GM19455 (cell line): ENCODE results near the gene GPR25.
A peak's percentile ranks its signal among the peaks of the same experiment; 100 is the strongest.

Source experiments
- ATAC-seq: cut with Tn5 transposase; IDR thresholded peaks from one replicate; pipeline ENCODE4 v1.9.1; 2021; ENCODE audit not compliant: unreplicated experiment

GPR25 gene

GRCh38 chr1:200873116-200873670 is 412 bp downstream of the GPR25 start:
- no peak for ATAC-seq

- no peak for ATAC-seq
Observed at GRCh38 chr1:200873671-200874397, 1.1 kb downstream of the GPR25 start.

- no peak for ATAC-seq
Observed at GRCh38 chr1:200874694-200875093, 1.9 kb downstream of the GPR25 start.

GRCh38 chr1:200875416-200875815 is 2.6 kb downstream of the GPR25 start:
- ATAC-seq = no peak

- no peak for ATAC-seq
Observed at GRCh38 chr1:200877010-200877409, 4.2 kb downstream of the GPR25 start.

- peak; percentile 54 for ATAC-seq
Observed at GRCh38 chr1:200877839-200878551, 5.2 kb downstream of the GPR25 start.

- no peak for ATAC-seq
Observed at GRCh38 chr1:200880212-200880611, 7.4 kb downstream of the GPR25 start.

- ATAC-seq = no peak
Observed at GRCh38 chr1:200883118-200883517, 10.3 kb downstream of the GPR25 start.

- ATAC-seq = no peak
Observed at GRCh38 chr1:200885623-200886402, 13.0 kb downstream of the GPR25 start.

- no peak for ATAC-seq
Observed at GRCh38 chr1:200886594-200886993, 13.8 kb downstream of the GPR25 start.

GRCh38 chr1:200887036-200887435 is 14.3 kb downstream of the GPR25 start:
- ATAC-seq = no peak

GRCh38 chr1:200887772-200888348 is 15.1 kb downstream of the GPR25 start:
- ATAC-seq = no peak

- ATAC-seq = peak; percentile 97
Observed at GRCh38 chr1:200888349-200888838, 15.6 kb downstream of the GPR25 start.

- ATAC-seq = no peak
Observed at GRCh38 chr1:200889571-200889970, 16.8 kb downstream of the GPR25 start.

GRCh38 chr1:200890027-200890426 is 17.2 kb downstream of the GPR25 start:
- no peak for ATAC-seq

GRCh38 chr1:200890818-200891773 is 18.3 kb downstream of the GPR25 start:
- ATAC-seq = no peak

- no peak for ATAC-seq
Observed at GRCh38 chr1:200891774-200892157, 19.0 kb downstream of the GPR25 start.

- ATAC-seq = no peak
Observed at GRCh38 chr1:200892546-200892945, 19.8 kb downstream of the GPR25 start.

- no peak for ATAC-seq
Observed at GRCh38 chr1:200892958-200893357, 20.2 kb downstream of the GPR25 start.

GRCh38 chr1:200893411-200893901 is 20.7 kb downstream of the GPR25 start:
- ATAC-seq = no peak
